Pons (tissue), 1 donor: ENCODE data around the gene NPLOC4.

ENCODE experiments used
- DNase-seq: peaks from one replicate; pipeline ENCODE4 v3.0.0-alpha.2; 2016; ENCODE audit warnings: low spot score

NPLOC4 gene

DNA sequence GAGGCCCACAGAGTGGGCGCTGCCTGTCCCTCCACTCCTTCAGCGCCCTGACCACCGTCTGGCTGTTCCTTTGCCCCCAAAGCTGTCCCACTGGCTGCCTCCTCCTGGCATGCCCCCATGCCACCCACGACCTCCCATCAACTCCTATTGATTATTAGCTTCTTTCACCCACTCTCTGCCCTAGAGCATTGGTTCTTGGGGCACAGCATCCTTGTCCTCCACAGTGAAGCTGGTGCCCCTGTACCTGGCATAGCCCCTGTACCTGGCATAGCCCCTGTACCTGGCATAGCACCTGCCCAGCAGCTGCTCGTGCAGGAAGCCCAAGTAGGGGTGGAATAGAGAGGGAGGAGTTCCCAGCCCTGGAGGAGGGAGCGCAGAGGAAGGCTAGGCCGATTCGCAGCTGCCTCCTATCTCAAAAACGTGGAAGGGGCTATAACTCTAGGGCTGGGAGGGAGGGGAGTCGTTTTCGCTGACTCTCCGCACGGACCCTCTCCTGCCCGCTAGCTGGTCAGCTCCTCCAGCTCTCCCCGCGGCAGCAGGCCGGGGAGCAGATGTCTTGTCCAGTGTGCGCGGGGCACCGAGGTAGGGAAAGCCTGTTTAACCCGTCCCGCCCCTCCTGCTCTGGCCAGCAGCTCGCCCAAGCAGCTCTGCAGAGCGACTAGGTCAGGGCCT, 118.7 kb downstream of the NPLOC4 start:
- no peak for DNase-seq

DNA sequence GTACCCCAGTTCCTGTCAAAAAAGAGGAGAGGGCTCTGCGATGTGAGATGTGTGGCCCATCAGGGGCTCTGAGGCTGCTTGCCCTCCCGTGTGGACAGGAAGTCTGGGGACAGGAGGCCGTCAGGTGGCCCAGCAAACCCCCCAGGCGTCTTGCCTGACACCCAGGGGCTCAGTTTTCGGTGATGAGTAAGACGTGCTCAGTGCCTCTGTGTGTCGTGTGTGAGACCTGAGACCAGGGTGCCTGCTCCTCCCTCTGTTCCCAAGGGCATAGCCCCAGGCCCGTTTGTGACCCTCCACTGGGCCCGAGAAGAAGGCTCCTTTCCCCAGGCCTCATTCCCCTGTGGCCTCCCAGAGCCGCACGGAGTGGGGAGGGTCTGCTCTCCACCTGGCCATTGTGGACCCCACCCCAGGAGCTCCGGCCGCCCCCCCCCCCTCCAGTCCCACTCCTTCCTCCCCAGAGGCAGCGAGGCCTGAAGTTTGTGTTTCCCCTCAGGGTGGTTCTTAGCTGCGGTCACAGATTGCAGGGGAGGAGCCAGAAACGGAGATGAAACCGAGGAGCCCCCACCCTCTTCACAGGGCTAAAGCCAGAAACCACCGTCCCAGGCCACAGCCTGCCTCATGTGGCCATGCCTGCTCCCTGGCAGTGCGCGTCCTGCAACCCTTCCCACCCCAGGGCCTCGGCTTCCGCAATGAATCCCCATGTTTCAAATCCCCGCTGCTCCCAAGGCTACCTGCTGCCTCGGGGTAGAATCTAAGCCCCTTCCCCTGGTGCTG, 119.4 kb downstream of the NPLOC4 start:
- DNase-seq = no peak

DNA sequence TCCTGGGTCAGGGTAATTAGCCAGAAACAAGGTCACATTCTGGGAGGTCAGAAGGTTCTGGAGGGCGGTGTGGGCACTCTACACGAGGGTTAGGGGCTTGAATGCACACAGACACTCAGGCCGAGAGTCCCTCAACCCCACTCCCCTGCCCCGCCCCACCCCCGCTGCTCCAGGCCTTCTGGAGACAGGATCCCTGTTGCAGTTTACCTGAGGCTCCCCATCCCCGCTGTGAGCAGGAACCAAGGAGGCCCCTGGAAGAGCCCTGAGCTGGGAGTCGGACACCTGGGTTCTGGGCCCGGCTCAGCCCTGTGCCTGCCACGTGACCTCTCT, 119.9 kb downstream of the NPLOC4 start:
- no peak for DNase-seq

DNA sequence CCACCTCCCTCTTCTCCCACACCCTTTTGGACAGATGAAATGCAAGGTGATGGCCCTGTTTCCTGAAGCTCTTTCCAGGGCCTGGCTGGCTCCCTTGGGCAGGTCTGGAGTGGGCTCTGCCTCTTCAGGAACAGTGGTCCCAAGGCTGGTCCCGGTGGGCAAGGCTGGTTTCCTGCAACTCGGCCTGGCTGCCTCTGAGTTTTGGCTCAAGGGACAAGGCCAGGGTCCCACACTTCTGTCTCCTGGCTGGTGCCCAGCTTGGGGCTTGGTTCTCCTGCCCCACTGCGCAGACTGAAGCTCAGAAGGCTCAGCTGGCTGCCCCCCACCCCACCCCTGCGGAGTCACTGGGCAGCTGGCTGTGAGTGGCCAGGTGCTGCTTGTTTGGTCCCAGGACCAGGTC, 120.5 kb downstream of the NPLOC4 start:
- DNase-seq = no peak

DNA sequence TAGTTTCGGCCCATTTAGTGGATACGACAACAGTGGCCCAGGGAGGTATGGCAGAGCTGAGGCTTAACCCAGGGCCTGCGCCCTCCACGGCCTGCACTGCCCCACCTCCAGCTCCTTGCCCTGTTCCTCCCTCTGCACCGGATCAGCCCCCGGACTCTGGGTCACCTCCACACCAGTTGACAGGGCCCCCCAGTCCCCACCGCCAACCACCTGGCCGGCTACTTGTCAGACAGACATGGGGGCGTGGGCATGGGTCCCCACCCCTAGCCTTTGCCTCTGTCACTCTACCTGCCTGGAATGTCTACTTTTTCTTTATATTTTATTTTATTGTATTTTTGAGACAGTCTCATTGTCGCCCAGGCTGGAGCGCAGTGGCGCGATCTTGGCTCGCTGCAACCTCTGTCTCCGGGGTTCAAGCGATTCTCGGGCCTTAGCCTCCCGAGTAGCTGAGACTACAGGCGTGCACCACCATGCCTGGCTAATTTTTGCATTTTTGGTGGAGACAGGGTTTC, 121.3 kb downstream of the NPLOC4 start:
- no peak for DNase-seq

DNA sequence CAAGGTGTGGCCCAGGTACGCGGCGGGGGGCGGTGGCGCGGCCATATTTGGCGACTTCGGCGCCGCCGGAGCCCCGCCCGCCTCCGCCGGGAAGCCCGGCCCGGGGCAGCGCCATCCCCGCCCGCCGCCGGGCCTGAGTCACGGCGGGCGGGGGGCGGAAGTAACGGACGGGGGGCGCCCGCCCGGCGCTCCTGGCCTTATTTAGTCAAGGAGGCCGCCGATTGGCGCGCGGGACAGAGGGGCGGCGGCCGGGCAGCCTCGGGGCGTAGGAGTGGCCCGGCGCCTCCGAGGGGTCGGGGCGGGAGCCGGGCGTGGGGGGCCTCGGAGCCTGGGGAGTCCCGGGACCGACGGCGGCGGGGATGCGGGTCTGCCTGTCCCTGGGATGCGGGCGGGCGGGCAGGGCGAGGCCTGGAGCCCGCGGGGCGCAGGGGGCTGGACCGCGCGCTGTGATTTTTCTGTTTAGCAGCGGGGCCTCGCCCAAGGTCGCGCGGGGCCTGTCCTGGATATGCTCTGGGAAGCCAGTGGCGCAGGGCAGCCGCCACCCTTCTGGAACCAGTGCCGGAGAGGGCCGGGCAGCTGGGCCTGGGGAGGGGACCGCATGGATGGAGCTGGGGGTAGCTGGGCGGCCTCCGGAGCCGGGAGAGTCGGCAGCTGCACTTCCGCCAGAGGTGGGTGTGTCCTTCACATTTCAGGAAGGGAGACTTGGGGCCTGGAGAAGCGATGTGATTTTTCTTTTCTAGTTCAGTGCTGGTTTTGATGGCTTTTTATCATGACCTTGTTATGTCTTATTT, 122.0 kb downstream of the NPLOC4 start:
- DNase-seq = peak; percentile 37

DNA sequence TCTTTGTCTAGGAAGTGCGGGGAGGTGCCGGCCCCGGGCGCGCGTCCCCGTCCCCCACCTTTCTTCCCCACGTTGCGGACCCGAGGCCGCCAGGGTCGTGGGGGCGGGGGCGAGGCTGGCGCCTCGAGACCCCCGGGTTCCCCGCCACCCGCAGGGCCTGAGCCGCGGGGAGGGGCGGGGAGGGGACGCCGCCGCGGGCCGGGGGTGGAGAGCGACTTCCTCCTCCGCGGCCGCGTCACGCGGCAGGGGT, 122.5 kb downstream of the NPLOC4 start:
- no peak for DNase-seq

DNA sequence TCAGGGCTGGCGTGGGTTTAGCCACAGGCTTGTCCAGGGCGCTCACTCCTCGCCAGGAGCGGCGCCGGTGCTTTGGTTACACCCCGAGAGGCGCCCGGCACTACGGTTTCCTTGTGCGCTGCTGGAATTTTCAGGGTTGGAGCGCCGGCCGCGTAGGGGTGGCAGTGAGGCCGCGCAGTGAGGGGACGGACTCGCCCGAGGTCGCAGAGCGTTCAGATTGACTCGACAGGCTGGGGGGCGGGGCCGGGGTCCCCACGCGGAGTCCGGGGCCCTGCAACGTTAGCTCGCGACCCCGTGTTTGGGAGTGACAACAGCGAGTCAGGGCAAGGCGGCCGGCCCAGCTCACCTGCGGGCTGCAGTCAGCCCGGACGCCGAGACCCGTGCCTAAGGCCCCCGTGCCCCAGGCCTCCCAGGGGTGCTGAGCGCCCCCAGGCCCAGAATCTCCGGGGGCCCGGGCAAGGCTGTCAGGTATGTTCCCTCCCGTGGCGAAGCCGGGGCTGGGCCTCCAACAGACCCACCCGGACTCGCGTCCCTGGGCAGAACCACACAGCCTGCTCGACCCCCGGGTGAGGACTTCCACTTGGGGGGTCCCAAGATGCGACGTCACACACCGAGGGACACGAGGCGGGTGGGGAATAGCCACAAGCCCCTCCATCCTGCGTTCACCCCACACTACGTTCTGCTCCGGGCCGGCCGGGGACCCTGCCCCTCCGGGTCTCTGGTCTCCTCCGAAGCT, 123.0 kb downstream of the NPLOC4 start:
- DNase-seq = peak; percentile 42

DNA sequence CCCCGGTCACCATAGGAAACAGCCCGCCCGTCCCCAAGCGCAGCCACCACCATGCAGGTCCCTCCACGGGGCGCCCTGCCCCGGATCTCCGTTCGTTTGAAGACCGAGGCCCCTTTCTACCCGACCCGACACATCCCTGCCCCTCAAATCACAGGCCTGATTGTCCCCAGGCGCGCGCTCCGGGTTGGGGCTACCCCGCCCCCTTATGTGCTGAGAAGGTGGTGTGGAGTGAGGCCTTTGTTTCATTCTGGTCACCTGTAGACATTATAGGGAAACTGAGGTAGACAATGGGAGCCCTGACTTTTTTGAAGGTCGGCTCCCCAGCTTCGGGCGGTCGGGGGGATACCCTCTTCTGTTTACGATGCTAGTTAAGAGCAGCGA, 123.5 kb downstream of the NPLOC4 start:
- DNase-seq = peak; percentile 46

DNA sequence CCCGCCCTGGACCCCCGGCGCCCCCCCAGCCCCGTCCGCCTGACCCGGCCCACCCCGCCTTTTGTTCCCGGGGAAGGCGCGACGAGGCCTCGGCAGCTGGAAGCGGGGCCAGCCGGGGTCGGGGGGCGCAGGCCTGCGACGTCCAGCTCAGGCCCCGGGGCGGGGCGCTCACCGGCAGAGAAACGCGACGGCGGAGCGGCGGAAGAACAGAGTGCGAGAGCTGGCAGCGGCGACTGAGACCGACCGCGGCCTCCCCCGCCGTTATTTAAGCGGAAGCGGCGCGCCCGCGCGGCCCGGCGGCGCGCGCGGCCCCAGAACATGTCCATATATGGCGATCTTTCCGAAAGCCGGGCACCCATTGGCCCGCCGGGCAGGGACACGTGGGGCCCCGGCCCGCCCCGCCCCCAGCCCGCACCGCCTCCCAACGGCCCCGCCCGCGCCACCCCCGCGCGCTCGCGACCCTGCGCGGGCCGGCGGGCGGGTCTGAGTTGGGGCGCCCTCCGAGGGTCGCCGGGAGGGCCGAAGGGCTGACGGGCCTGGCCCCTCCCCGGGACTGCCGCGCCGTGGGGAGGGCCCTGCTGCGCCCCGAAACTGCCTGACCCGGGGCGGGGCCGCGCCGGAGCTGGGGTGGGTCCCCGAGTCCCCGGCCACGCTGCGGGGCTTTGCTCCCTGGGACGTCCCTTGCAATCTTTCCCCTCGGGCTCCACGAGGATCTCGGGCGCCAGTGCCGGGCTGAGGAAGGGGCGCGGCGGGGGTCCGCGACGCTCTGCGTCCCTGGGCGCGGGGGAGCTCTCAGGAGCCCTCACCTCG, 124.1 kb downstream of the NPLOC4 start, which contains the start of gene ACTG1:
ACTG1 (minus strand) TSS at position 238 of the 810 bp plus-strand sequence. CDS start 445 bp downstream, outside the sequence.
- DNase-seq = peak; percentile 93

DNA sequence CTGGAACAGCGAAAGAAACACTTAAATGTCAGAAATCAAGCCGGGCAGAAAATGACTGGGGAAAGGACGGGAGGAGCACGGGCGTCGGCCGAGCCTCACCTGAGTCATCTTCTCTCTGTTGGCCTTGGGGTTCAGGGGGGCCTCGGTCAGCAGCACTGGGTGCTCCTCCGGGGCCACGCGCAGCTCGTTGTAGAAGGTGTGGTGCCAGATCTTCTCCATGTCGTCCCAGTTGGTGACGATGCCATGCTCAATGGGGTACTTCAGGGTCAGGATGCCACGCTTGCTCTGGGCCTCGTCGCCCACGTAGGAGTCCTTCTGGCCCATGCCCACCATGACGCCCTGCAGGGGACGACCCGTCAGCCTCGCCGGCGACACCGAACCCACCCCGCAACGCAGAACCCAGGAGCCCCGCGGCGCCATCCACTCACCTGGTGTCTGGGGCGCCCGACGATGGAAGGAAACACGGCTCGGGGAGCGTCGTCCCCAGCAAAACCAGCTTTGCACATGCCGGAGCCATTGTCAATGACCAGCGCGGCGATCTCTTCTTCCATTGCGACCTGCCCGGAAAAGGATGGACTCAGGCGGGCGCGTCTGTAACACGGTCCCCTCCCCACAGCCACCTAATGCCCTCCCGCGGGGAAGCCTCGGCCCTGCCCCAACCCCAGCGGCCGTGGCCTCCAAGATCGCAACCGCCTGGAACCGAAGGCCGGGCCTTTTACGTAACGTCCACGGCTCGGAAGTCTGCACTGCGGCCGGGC, 124.9 kb downstream of the NPLOC4 start:
- DNase-seq = no peak

DNA sequence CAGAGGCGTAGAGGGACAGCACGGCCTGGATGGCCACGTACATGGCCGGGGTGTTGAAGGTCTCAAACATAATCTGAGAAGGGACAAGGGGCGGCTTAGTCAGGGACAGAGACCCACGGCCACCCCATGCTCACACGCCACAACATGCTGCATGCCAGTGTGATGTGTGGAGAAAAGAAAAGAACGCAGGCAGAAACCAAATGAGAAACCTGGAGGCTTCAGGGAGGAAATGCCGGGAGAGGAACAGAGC, 125.4 kb downstream of the NPLOC4 start:
- peak; percentile 19 for DNase-seq

DNA sequence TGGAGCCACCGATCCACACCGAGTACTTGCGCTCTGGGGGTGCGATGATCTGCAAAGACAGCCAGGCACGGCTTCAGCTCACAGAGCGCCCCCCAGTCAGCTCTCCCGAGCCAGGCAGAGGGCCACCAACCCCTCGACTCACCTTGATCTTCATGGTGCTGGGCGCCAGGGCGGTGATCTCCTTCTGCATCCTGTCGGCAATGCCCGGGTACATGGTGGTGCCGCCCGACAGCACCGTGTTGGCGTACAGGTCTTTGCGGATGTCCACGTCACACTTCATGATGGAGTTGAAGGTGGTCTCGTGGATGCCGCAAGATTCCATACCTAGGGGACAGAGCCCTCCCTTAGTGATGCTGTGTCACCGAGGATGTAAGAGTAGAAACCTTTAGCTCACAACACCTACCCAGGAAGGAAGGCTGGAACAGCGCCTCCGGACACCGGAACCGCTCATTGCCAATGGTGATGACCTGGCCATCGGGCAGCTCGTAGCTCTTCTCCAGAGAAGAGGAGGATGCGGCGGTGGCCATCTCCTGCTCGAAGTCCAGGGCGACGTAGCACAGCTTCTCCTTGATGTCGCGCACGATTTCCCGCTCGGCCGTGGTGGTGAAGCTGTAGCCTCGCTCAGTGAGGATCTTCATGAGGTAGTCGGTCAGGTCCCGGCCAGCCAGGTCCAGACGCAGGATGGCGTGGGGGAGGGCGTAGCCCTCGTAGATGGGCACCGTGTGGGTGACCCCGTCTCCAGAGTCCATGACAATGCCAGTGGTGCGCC, 125.9 kb downstream of the NPLOC4 start:
- no peak for DNase-seq

DNA sequence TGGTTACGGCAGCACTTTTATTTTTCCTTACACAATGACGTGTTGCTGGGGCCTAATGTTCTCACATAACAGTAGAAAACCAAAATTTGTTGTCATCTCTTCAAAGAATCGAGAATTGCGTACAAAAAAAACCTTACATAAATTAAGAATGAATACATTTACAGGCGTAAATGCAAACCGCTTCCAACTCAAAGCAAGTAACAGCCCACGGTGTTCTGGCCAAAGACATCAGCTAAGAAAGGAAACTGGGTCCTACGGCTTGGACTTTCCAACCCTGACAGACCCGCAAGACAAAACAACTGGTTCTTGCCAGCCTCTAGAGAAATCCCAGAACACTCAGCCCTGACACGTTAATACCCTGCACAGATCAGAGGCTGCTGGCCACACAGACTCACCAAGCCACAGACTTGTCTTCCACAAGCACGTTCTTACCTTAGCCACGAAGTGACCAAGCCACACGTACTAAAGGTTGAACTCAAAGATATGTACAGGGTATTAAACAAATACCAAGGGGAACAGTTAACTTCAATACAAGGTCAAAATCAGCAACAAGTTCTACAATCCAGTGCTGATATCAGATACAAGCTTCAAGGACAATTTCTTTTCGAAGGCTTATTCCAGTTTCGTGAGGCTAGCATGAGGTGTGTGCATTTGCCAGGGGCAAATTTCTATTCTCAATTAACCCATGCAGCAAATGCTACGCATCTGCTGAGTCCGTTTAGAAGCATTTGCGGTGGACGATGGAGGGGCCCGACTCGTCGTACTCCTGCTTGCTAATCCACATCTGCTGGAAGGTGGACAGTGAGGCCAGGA, 126.7 kb downstream of the NPLOC4 start:
- peak; percentile 14 for DNase-seq

DNA sequence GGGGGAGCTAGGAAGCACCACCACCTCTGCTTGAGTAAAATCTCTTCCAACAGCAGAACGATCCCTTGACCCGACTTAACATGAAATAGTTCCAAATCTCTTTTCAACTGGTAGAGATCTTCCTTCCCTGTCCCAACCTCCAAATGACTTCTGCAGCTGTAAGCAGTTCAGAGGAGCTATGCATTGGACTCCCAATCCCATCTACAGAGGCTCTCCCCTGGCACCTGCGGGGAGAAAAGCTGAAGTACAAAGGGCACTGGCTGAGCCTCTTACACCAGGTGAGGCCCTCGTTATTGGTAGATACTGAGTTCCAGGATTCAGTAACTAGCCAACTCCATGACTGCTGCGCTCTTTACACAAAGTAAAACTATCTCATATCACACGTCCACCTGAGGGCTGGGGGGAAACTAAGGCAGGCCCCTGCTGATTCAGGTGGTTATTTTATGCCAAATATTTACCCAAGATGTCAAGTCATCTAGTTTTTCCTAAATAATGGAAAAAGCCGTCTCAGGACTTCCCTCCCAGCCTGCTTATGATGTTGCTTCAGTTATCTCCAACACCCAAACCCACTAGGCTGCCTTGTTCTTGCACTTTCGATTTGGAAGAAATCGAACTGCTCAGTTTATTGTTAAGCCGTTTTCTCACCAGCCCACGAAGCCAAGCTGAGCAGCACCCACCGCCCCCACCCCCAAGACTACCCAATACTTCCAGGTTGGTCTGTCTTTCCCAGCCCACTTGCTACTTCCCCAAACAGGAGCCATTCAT, 127.5 kb downstream of the NPLOC4 start:
- peak; percentile 37 for DNase-seq

DNA sequence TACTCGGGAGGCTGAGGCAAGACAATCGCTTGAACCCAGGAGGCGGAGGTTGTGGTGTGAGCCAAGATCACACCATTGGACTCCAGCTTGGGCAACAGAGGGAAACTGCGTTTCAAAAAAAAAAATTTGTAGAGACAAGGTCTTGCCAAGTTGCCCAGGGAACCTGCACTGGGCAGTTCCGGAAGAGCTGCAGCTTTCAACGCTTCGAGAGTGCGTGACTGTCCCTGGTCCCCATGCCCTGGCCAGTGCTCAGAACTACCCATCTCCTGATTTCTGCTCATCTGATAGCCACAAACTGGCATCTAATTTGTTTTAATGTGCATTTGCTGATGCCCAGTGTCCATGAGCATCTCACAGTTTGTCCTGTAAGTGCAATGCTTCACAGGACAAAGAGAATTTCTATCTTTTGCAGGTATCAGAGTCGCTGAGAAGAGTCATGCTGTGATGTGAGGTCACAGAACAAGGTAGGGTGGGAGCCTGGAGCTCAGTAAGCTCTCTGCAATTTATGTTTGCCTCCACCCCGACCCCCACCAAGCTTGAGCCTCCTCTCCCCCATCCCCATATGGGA, 128.2 kb downstream of the NPLOC4 start:
- DNase-seq = no peak
